Measurements from ENCODE around the gene STX4.

STX4 gene

DNA sequence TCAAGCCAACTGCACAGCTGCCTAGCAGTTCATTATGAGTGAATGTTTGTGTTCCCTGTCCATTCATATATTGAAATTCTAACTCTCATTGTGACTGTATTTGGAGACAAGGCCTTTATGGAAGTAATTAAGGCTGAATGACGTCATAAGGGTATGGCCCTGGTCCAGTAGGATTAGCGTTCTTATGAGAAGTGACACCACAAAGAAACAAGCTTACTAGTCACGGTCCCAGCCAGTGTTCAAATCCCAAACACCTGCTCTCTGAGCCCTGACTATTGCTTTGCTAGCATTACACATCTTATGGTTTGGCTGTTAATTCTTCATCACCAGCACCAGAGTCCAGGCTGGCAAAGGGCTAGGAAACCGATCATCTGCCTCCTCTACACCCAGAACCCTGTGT lies 38.5 kb downstream of the STX4 start:
- DNase-seq, result peak; percentile 70

DNA sequence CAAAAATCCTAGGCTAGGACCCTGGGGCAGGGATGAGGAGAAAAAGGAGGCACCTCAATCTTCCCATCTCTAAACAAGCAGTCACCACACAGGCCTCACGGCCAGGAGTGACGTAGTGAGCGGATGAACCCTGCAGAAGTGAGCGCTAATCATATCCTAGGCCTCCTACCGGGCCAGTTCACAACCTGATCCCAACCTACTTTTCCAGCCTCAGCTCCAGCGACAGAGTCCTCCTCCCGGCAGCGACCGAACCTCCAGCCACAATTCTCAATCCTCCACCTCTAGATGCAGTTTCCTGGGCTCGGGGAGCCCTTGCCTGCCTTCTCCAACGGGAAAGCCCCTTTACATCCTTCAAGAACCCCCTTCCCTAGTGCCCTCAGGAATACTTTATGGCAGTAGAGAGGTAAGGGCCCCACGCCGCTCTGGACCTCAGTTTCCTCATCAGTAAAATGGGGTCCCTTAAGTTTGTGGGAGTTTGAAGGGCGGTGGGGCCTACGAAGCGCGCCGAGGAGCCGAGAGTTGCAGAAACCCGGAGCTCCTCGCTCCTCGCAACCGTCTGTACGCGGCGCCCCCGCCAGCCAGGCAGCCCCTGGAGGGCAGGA lies 39.3 kb downstream of the STX4 start:
- DNase-seq, result peak; percentile 56

DNA sequence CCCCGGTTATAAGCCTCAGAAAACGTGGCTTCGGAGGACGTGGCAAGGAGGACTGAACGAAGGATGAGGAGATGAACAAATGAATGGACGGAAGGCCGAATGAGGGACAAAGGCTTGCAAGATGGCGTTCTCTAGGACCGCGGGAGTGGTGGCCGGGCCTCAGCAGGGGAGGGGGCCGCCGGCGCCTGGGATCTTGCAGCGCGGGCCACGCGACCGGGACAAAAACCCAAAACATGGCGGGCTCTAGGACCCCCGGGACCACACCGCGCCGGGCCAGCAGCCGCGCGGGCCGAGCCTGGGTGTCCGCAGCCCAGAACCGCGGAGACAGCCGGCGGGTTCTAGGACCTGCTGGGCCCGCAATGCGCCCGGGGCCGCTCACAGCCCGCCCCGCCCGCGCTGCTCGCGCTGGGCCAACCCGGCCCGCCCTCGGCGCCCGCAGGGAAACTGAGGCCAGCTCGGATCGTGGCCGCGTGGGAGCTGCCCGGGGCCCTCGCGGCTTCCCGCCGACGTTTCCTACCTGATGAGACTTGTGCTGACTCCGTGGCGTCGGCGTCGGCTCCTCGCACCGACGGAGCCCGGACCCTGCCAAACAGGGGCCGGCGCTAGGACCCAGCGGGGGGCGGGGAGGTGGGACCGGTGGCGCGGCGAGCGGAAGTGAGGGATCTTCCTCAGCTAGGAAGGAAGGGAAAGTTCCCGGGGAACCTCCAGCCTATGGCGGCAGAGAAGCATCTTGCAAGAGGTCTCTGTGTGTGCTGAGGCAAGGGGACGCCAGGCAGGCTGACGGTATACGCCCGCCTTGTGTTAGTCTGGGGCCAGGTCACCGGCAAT lies 40.0 kb downstream of the STX4 start:
- peak; percentile 93 for DNase-seq

DNA sequence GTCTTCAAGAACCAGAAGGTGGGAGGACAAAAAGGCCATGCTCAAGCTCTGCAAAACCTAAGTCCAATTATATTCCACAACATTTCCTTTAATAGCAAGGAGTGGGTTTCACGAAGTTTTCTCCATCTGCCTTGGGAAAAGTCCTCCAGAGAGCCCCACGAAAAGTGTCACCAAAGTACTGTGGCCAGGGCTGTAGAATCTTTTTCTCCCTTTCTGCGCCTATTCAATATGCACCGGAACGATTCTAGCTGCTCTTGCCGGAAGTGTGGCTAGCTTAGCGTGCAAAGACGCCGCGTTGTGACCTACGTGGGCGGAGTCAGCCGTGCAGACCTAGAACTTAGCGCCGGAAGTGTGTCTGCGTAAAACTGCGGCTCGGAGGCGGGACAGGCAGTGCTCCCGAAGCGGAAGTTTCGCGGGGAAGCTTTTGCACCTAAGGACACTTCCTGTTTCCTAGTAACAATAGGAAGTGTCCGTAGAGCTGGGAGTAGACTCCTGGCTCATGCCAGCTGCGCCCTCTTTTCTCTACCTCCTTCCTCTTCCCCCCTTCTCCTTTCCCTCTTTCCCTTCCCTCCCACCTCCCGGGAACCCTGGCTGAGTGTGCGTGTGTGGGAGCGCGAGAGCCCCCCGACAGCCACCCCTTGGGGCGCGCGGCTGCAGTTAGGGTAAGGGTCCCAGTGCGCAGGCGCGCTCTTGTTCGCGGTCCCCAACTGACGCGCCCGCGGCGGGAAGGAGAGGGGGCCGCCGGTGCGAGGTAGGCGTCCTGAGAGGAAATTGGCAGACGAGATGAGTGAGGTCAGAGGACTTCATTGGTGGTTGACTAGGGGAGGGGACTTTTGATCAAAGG lies 40.8 kb downstream of the STX4 start, which contains the start of the genes ZNF646 and ZNF668:
ZNF646 (plus strand) TSS at position 453 of the 844 bp plus-strand sequence. CDS start 1,903 bp downstream, outside the sequence.
ZNF668 (minus strand) TSS at position 271 of the 844 bp plus-strand sequence. CDS start 9,781 bp downstream, outside the sequence.
- DNase-seq, result peak; percentile 100

DNA sequence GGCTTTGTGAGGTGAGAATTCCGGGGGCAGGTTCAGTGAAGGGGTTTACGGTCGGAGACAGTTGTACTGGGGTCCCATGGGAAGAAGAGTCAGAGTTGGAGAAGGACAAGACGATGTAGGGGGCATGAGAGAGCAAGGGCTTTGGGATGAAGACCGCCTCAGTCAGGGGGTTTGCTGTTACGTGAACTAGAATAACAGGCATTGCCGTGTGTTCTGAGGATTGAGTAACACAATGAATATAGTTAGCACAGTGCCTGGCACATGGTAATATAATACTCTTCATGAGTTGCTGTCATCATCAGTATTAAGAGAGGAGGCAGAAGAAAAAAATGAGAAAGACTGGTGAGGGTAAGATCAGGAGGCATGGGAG lies 41.4 kb downstream of the STX4 start:
- no peak for DNase-seq

DNA sequence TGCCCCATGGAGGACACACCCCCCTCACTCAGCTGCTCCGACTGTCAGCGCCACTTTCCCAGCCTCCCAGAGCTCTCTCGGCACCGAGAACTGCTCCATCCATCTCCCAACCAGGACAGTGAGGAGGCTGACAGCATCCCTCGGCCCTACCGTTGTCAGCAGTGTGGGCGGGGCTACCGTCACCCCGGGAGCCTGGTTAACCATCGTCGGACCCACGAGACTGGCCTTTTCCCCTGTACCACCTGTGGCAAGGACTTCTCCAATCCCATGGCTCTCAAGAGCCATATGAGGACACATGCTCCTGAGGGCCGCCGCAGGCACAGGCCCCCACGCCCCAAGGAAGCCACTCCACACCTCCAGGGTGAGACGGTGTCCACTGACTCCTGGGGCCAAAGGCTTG lies 43.0 kb downstream of the STX4 start:
- DNase-seq, result no peak

DNA sequence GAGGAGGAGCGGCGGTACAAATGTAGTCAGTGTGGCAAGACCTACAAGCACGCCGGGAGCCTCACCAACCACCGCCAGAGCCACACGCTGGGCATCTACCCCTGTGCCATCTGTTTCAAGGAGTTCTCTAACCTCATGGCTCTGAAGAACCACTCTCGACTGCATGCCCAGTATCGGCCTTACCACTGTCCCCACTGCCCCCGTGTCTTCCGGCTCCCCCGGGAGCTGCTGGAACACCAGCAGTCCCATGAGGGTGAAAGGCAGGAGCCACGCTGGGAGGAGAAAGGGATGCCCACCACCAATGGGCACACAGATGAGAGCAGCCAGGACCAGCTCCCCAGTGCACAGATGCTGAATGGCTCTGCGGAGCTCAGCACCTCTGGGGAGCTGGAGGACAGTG lies 43.7 kb downstream of the STX4 start:
- DNase-seq, result no peak

DNA sequence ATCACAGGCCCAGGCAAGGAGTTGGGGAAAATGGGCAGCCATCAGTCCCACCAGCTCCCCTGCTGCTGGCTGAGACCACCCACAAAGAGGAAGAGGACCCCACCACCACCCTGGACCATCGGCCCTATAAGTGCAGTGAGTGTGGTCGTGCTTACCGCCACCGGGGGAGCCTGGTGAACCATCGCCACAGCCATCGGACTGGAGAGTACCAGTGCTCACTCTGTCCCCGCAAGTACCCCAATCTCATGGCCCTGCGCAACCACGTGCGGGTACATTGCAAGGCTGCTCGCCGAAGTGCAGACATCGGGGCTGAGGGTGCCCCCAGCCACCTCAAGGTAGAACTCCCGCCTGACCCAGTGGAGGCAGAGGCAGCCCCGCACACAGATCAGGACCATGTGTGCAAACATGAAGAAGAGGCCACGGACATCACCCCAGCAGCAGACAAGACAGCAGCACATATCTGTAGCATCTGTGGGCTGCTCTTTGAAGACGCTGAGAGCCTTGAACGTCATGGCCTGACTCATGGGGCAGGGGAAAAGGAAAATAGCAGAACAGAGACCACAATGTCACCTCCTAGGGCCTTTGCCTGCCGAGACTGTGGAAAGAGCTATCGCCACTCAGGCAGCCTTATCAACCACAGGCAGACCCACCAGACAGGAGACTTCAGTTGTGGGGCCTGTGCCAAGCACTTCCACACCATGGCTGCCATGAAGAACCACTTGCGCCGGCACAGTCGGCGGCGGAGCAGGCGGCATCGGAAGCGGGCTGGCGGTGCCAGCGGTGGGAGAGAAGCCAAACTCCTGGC lies 44.4 kb downstream of the STX4 start:
- DNase-seq, result no peak

DNA sequence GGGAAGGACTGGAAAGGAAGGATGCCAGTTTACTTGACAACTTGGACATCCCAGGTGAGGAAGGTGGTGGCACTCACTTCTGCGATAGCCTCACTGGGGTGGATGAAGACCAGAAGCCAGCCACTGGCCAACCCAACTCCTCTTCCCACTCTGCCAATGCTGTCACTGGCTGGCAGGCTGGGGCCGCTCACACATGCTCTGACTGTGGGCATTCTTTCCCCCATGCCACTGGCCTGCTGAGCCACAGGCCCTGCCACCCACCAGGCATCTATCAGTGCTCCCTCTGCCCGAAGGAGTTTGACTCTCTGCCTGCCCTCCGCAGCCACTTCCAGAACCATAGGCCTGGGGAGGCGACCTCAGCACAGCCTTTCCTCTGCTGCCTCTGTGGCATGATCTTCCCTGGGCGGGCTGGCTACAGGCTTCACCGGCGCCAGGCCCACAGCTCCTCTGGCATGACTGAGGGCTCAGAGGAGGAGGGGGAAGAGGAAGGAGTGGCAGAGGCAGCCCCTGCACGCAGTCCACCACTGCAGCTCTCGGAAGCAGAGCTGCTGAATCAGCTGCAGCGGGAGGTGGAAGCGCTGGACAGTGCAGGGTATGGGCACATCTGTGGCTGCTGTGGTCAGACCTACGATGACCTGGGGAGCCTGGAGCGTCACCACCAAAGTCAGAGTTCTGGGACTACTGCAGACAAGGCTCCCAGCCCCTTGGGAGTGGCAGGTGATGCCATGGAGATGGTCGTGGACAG lies 45.4 kb downstream of the STX4 start:
- DNase-seq, result no peak

DNA sequence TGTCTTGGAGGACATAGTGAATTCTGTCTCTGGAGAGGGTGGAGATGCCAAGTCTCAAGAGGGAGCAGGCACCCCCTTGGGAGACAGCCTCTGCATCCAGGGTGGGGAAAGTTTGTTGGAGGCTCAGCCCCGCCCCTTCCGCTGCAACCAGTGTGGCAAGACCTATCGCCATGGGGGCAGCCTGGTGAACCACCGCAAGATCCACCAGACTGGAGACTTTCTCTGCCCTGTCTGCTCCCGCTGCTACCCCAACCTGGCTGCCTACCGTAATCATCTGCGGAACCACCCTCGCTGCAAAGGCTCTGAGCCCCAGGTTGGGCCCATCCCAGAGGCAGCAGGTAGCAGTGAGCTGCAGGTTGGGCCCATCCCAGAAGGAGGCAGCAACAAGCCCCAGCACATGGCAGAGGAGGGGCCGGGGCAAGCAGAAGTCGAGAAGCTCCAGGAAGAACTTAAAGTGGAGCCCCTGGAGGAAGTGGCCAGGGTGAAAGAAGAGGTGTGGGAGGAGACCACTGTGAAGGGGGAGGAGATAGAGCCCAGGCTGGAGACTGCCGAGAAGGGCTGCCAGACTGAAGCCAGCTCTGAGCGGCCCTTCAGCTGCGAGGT lies 46.1 kb downstream of the STX4 start:
- no peak for DNase-seq

DNA sequence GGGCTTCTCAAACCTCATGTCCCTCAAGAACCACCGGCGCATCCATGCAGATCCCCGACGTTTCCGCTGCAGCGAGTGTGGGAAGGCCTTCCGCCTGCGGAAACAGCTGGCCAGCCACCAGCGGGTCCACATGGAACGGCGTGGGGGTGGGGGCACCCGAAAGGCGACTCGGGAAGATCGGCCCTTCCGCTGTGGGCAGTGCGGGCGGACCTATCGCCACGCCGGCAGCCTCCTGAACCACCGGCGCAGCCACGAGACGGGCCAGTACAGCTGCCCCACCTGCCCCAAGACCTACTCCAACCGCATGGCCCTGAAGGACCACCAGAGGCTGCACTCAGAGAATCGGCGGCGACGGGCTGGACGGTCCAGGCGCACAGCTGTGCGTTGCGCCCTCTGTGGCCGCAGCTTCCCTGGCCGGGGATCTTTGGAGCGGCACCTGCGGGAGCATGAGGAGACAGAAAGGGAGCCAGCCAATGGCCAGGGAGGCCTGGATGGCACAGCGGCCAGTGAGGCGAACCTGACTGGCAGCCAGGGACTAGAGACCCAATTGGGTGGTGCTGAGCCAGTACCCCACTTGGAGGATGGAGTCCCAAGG lies 46.8 kb downstream of the STX4 start:
- DNase-seq, result no peak

DNA sequence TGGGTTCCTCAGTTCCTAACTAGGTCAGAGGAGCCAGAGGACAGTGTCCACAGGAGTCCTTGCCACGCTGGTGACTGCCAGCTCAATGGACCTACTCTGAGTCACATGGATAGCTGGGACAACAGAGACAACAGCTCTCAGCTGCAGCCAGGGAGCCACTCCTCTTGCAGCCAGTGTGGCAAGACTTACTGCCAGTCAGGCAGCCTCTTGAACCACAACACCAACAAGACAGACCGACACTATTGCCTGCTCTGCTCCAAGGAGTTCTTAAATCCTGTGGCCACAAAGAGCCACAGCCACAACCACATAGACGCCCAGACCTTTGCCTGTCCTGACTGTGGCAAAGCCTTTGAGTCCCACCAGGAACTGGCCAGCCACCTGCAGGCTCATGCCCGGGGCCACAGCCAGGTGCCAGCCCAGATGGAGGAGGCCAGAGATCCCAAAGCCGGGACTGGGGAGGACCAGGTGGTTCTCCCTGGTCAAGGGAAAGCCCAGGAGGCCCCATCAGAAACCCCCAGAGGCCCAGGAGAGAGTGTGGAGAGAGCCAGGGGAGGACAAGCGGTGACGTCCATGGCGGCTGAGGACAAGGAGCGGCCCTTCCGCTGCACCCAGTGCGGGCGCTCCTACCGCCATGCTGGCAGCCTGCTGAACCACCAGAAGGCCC lies 47.5 kb downstream of the STX4 start:
- no peak for DNase-seq

DNA sequence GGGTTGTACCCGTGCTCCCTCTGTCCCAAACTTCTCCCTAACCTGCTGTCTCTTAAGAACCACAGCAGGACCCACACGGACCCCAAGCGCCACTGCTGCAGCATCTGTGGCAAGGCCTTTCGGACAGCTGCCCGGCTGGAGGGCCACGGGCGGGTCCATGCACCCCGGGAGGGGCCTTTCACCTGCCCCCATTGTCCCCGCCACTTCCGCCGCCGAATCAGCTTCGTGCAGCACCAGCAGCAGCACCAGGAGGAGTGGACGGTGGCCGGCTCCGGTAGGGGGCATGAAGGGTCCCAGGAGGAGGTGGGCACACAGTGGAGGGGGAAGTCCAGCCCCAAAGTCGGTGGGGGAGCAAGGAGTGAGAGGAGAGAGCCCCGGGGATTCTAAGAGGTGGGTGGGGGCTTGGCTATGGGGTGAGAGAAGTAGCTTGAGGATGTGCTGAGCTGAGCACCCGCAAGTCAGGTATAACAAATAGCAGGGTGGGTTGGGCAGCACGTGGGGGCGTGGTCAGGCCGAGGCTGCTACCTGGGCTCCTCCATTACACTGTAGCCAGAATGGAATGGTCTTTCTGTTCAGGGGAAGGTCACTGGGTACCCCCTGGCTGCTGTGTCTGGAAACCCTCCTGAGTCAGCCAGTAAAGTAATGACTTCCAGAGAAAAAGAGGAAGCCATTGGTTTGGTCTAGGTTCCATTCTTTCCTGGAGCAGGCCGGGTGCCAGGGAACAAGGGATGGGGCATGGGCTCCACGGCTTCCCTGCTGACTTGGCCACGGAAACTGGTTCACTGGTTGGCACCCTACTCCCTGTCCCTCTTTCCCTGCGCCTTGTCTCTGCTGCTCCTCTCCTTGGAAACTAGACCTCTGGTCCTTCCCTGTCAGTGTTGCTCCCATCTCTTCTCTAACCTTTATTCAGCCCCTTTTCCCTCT lies 48.3 kb downstream of the STX4 start:
- no peak for DNase-seq

DNA sequence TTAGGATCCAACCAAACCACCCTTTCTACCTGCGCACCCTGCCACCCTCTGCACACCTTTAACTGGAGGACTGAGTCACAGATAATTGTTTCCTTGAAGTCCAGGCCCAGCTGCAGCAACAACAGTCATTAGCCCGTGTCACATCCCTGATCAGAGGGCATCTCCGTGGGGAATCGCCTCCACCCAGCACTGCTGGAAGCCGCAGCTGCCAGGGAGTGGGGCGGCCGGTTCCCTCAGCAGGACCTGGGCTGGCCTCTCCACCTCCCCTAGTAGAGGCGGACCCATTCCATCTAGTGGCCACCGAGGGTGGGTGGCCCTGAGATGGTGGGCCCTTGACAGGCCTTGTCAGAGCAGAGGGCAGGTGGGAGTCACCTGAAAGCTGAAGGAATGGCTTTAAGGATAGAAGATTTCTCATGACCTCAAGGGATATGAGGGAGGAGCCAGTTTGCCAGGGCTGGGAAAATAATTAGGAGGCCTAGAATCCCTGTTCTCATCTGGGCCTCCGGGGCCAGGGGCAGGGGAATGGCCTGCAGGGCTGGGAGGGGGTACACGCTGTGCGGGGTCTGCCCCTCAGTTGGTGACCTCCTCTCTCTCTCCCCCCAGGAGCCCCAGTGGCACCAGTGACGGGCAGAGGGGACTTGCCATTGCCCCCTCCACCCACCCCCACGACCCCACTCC lies 49.1 kb downstream of the STX4 start:
- DNase-seq, result no peak

DNA sequence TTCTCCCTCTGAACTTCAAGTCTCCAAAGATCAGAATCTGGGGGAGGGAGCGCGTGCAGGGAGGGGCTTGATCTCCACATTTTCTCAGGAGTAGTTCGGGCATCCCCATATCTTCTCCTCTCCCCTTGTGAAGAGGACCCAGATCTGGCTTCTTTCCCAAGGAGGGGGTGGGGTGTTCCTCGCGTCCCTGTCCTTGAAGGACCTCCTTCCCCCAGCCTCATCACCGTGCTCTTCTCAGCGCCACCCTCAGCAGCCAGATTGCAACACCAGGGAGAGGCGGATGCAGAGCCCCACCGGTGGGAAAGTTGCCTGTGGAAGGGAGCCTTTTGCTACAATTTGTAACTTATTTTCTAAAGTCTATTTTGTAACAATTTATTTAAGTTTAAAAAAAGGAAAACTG lies 49.7 kb downstream of the STX4 start:
- no peak for DNase-seq

DNA sequence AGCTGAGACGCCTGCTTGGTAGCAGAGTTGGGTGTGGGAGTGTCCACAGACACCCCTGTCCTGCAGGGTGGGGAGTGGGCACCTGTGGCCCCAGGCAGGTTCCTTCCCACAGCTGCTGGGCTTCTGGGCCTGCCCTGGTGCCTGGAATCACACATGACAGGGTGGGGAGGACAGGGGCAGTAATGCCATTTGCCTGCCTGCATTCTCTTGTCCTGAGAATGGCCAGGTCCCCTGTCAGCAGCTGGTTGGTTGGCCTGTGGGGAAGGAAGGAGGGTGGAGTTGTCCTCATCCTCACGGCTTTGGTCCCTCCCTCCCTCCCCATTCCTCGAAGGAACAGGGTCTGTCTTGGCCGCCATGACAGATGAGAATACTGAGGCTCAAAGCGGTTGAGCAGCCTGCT lies 50.2 kb downstream of the STX4 start:
- DNase-seq, result no peak

DNA sequence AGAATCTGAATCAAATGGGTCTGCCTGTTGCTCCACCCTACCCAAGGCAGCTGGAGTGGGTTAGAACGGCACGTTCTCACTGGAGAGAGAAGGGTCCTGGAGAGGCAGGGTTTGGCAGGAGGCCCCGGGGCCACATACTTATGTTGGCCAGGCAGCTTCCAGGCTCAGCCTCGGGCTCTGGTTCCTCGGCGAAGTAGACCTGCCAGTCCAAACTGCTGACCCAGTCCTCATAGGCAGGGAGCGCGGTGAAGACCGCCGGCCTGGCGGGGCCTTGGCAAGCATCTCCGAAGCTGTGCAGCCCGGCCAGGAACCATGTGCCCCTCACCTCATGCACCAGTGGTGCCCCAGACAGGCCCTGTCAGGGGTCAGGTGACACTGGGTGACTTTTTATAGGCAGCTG lies 50.6 kb downstream of the STX4 start:
- DNase-seq, result no peak

DNA sequence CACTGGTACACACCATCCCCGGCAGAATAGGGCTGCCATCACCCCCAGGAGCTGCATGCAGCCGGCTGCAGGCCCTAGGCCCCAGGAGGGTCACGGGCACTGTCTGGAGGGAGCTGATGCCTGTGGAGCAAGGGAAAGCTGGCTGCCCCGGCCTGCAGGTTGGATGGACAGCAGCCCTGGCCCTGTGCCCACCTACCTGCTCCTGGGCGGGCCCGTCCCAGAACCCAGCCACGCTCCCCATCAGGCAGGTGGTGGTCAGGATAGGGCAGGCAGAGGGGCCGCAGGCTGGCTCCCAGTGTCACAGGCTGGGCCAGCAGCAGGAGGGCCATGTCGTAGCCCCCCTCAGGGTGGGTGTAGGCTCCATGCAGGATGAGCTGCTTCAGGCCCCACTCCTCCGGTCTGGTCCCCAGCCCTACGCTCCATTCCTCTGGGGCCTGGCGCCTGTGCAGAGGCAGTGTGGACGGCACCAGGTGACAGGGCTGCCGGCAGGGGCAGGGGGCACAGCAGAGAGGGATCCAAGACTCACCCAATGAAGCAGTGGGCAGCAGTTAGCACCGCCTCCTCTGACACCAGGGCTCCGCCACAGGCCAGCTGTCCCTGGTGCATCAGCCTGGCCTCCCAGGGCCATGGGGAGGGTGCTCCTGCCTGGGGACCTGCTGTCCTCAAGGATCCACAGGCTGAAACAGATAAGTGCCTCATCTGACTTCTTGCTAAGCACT lies 51.4 kb downstream of the STX4 start:
- no peak for DNase-seq
